ENCODE measurements around the gene NEDD9. TPM values are rescaled to one million over a fixed set of nuclear protein-coding genes. Genes with fewer than 3 reads are reported as not detected.

Gene NEDD9
- total and polyA plus RNA-seq, 3 experiments from 2014 or later, result 39.9 to 41.0 (median 40.2) TPM

DNA sequence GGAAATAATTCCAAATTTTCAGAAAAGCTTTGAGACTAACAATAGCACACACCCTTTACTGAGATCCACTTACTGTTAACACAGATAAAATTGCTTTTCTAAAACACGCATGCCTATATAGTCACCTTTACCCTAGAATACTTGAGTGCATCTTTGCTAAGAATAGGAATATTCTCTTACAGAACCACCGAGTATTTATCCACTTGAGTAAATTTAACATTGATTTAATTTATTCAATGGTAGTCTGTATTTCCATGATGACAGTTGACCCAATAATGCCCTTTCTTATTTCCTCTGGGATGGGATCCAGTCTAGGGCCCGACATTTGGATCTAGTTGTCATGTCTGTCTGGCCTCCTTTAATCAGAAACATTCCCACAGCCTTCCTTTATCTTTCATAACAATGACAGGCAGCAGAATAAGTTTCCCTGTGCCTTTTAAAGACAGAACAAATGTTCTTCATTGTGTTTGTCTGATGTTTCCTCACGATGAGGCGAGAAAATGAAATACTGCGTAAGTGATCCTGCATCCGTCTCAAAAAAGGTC lies 64.3 kb downstream of the NEDD9 start:
- DNase-seq, result no peak
- Mint-ChIP-seq H3K27ac (no peak overlapping the region), H3K27me3 (no peaks in the 10 kb centered on the region), H3K36me3 (no peaks in the 10 kb centered on the region), H3K4me1 (peaks cover 22 to 42% (median 31%) of the 10 kb centered on the region in 3 donors), H3K4me3 (no peak overlapping the region), H3K9me3 (no peaks in the 10 kb centered on the region)
- H3K4me1 ChIP-seq (ENCODE audit: insufficient read depth, low read length), result peaks cover 10% of the 10 kb centered on the region
- ChIA-PET CTCF (interaction anchor here (12.3 kb wide), 1 partner anchor 328 kb away, joined by 154 read pairs; no protein-coding TSS in a partner anchor), POLR2A (no interaction called here)
- no peak overlapping the region for H3K27ac ChIP-seq (ENCODE audit: low read depth, low read length)
- H3K36me3 ChIP-seq (ENCODE audit: insufficient read depth, low read length), result no peaks in the 10 kb centered on the region
- H3K9me3 ChIP-seq (ENCODE audit: low read length), result no peaks in the 10 kb centered on the region
- H3K4me3 ChIP-seq (ENCODE audit: low read length), result no peak overlapping the region
- H3K27me3 ChIP-seq (ENCODE audit: insufficient read depth, low read length, poor library complexity, severe bottlenecking), result no peaks in the 10 kb centered on the region

DNA sequence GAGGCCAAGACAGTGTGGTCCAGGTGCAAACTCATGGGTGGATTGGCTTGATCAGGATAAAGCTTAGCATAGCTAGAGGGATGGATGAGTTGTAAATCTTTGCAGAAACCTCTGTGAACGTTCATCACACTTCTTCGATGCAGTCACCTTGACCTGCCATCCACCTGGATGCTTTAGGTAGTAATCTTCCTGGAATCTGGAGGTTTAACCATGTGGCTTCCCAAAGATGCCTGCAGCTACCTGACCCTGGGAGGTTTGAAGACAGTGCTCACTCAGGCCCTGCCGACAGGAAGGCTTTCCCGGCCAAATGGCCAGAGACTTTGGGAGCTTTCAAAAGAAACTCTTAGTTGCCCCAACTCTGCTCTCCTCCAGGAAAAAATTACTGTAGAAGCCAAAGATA lies 65.5 kb downstream of the NEDD9 start:
- H3K27ac ChIP-seq (ENCODE audit: low read depth, low read length), result no peak overlapping the region
- POLR2A ChIA-PET, result no interaction called here
- Mint-ChIP-seq H3K4me1 (peaks cover 12 to 29% (median 19%) of the 10 kb centered on the region in 3 donors), H3K4me3 (no peak overlapping the region), H3K27ac (no peak overlapping the region), H3K9me3 (no peaks in the 10 kb centered on the region), H3K27me3 (no peaks in the 10 kb centered on the region), H3K36me3 (no peaks in the 10 kb centered on the region)
- no peaks in the 10 kb centered on the region for H3K36me3 ChIP-seq (ENCODE audit: insufficient read depth, low read length)
- no peaks in the 10 kb centered on the region for H3K27me3 ChIP-seq (ENCODE audit: insufficient read depth, low read length, poor library complexity, severe bottlenecking)
- H3K4me3 ChIP-seq (ENCODE audit: low read length), result no peak overlapping the region
- H3K9me3 ChIP-seq (ENCODE audit: low read length), result no peaks in the 10 kb centered on the region
- CTCF ChIA-PET, result interaction anchor here (0.5 to 12.3 kb wide), 2 partner anchors 19 to 330 kb away, joined by 3 to 154 read pairs; no protein-coding TSS in a partner anchor
- H3K4me1 ChIP-seq (ENCODE audit: insufficient read depth, low read length), result no peaks in the 10 kb centered on the region
- DNase-seq, result no peak

DNA sequence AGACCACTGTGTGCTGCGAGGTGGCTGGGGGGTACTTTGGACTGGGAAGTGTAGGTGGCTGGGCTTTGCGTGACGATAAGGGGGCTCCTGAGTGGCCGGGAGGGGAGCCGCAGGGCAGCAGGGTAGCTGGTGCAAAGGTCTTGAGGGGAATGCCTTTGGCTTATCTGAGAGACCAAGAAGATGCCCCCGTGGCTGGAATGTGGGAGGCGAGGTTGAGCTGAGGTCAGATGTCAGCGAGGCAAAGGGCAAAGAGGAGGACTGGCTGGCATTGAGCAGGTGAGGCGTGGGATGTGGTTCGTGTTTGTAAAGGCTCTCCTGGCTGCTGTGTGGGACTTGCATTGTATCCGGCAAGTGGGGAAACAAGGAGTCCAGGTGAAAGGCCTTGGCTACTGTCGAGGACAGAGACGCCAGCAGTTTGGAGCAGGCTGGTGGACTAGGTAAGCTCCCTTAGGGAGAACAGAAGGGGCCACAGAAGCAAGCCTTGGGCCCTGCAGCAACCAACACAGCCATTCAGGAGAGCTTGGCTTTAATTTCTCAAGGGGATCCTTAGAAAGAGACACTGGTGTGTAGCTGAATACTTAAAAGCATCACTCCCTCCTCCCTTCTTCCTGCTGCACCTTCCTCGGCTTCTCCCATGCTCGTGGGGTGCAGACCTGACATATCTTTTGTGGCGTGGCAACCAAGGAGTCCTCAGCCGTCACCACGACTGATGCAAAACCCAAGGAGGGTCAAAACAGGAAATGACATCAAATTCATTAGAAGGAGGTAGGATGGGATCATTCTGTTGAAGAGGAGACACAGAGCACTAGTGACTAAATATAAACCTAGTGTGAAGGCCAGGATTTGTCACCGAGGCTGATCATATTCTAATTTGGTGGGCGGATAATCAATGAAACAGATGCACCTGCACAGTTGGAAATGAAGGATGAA lies 67.5 kb downstream of the NEDD9 start:
- H3K4me3 Mint-ChIP-seq, result no peak overlapping the region
- POLR2A ChIA-PET, result no interaction called here
- CTCF ChIA-PET, result no interaction called here

DNA sequence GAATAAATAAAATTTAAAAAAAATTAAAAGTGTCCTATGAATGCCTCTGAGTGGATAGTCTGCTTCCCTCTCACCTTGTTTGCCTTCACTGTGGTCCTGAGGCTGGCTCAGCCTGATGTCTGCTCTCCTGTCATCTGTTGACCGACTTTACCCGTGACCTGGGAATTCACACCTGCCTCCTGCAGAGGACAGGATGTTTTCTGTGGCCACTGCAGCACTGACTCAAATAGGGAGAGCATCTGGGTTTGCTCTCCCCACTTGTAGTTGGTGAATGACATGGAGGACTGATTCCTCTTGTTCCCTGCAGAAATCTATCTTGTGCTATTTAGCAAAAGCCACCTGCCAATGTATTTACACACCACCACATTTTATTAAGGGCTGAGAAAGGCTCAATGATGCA lies 68.5 kb downstream of the NEDD9 start:
- no peak overlapping the region for H3K27ac ChIP-seq (ENCODE audit: low read depth, low read length)
- CTCF ChIA-PET, result interaction anchor here (0.8 kb wide), 1 partner anchor 8 kb away, joined by 3 read pairs; no protein-coding TSS in a partner anchor
- Mint-ChIP-seq H3K9me3 (no peaks in the 10 kb centered on the region), H3K4me1 (peaks cover 11 to 23% (median 16%) of the 10 kb centered on the region in 3 donors), H3K4me3 (no peak overlapping the region), H3K27ac (peak overlapping the region in 4 of 8 donors; percentile 40 to 91 (median 87)), H3K36me3 (no peaks in the 10 kb centered on the region), H3K27me3 (no peaks in the 10 kb centered on the region)
- no peak for DNase-seq
- H3K27me3 ChIP-seq (ENCODE audit: insufficient read depth, low read length, poor library complexity, severe bottlenecking), result no peaks in the 10 kb centered on the region
- no peaks in the 10 kb centered on the region for H3K36me3 ChIP-seq (ENCODE audit: insufficient read depth, low read length)
- no peaks in the 10 kb centered on the region for H3K4me1 ChIP-seq (ENCODE audit: insufficient read depth, low read length)
- no peak overlapping the region for H3K4me3 ChIP-seq (ENCODE audit: low read length)
- no peaks in the 10 kb centered on the region for H3K9me3 ChIP-seq (ENCODE audit: low read length)
- POLR2A ChIA-PET, result no interaction called here

More for the DNA sequence above, 67.5 kb downstream of the NEDD9 start:
- peaks cover 11 to 23% (median 16%) of the 10 kb centered on the region in 3 donors for H3K4me1 Mint-ChIP-seq
- Histone ChIP-seq H3K4me3 (ENCODE audit: low read length) (no peak overlapping the region), H3K27ac (ENCODE audit: low read depth, low read length) (no peak overlapping the region), H3K9me3 (ENCODE audit: low read length) (no peaks in the 10 kb centered on the region), H3K36me3 (ENCODE audit: insufficient read depth, low read length) (no peaks in the 10 kb centered on the region), H3K4me1 (ENCODE audit: insufficient read depth, low read length) (no peaks in the 10 kb centered on the region), H3K27me3 (ENCODE audit: insufficient read depth, low read length, poor library complexity, severe bottlenecking) (no peaks in the 10 kb centered on the region)
- H3K27ac Mint-ChIP-seq, result peak overlapping the region in 3 of 8 donors; percentile 15 to 78 (median 36)
- H3K9me3 Mint-ChIP-seq, result no peaks in the 10 kb centered on the region
- no peak for DNase-seq
- H3K27me3 Mint-ChIP-seq, result no peaks in the 10 kb centered on the region
- no peaks in the 10 kb centered on the region for H3K36me3 Mint-ChIP-seq

DNA sequence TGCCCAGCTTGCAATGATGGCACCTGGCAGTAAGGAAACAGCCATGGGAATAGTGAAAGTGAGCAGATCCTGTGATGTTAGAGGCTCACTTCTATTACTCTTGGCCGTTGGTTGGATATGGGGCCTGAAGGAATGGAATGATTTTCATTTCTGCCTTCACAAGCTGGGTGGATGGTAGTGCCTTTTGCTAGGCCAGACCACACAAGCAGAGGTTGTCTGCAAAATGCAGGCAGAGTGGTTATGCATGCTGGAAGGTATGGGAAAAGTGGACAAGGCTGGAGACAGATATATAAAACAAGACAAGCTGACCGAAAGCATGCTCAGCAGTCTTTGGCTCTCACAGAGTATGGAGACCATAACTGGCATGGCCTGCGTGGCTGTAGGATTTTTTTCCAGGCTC lies 70.2 kb downstream of the NEDD9 start:
- H3K27me3 Mint-ChIP-seq, result no peaks in the 10 kb centered on the region
- no peaks in the 10 kb centered on the region for H3K9me3 ChIP-seq (ENCODE audit: low read length)
- no peak overlapping the region for H3K27ac Mint-ChIP-seq
- peaks cover 11 to 23% (median 16%) of the 10 kb centered on the region in 3 donors for H3K4me1 Mint-ChIP-seq
- H3K36me3 Mint-ChIP-seq, result no peaks in the 10 kb centered on the region
- H3K4me3 ChIP-seq (ENCODE audit: low read length), result no peak overlapping the region
- no peaks in the 10 kb centered on the region for H3K9me3 Mint-ChIP-seq
- DNase-seq, result no peak
- H3K27me3 ChIP-seq (ENCODE audit: insufficient read depth, low read length, poor library complexity, severe bottlenecking), result no peaks in the 10 kb centered on the region
- H3K27ac ChIP-seq (ENCODE audit: low read depth, low read length), result no peak overlapping the region
- H3K4me1 ChIP-seq (ENCODE audit: insufficient read depth, low read length), result no peaks in the 10 kb centered on the region
- H3K4me3 Mint-ChIP-seq, result peak overlapping the region in 1 of 7 donors; percentile 55
- H3K36me3 ChIP-seq (ENCODE audit: insufficient read depth, low read length), result no peaks in the 10 kb centered on the region
- POLR2A ChIA-PET, result no interaction called here
- CTCF ChIA-PET, result interaction anchor here (1.0 kb wide), 1 partner anchor 10 kb away, joined by 5 read pairs; no protein-coding TSS in a partner anchor

DNA sequence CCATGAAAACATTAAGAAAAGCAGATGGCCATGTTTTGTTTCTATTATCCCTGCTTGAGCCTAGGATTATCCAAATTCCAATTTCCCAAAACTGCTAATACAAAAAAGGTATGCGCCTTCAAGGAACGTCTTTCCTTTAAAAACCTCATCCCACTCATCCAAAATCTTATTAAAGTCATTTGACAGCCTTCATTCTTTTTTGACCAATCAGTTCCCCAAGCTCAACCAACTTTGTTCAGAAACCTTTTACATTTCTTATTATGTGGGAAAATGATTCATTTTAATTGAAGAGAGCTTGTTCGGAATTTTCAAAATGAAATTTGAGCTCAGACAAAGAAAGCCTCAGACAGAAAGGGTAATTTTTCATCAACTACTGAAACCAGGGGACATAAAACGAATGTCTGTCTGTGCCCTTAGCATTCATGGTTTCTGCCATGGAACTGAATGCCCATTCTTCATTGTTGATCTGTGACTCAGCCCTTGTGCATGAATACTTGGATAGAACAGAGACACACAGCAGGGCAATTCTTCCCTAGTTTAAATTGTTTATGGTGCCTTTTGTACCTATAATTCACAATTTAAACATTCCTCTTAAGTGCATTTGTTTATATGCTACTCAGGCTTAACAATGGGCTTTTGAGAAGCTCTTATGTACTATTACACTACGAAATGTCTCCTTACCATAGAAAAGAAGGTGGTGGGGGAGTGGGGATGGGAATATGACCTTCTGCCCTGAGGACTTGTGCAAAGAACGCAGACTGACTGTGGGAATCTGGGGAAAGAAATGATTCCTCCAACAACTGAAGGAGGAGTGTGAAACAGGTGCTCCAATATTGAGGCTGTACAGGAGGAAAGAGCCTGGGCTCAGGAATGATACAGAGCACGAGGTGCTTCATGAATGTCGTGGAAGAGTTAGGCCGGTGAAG lies 71.2 kb downstream of the NEDD9 start:
- no peak overlapping the region for H3K27ac Mint-ChIP-seq
- CTCF ChIA-PET, result interaction anchor here (1.0 kb wide), 1 partner anchor 12 kb away, joined by 4 read pairs; no protein-coding TSS in a partner anchor
- H3K27ac ChIP-seq (ENCODE audit: low read depth, low read length), result no peak overlapping the region

DNA sequence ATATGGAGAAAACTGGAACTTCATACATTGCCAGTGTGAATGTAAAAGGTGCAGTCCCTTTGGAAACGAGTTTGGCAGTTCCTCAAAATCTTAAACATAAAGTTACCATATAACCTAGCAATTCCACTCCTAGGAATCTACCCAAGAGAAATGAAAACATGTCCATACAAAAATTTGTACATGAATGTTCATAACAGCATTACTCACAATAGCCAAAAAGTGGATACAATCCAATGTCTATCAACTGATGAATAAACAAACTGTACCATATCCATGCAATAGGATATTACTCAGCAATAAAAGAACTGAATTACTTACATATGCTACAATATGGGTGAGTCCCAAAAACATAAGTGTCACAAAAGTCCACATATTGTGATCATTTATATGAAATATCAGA lies 72.3 kb downstream of the NEDD9 start:
- Mint-ChIP-seq H3K4me3 (no peak overlapping the region), H3K27me3 (no peaks in the 10 kb centered on the region), H3K36me3 (peaks cover 0 to 5% (median 0%) of the 10 kb centered on the region in 3 donors), H3K9me3 (peaks cover 0 to 5% (median 0%) of the 10 kb centered on the region in 5 donors), H3K4me1 (peaks cover 9 to 15% (median 14%) of the 10 kb centered on the region in 3 donors), H3K27ac (no peak overlapping the region)
- no peak overlapping the region for H3K4me3 ChIP-seq (ENCODE audit: low read length)
- no peak for DNase-seq
- H3K4me1 ChIP-seq (ENCODE audit: insufficient read depth, low read length), result no peaks in the 10 kb centered on the region
- ChIA-PET POLR2A (no interaction called here), CTCF (no interaction called here)
- H3K27ac ChIP-seq (ENCODE audit: low read depth, low read length), result no peak overlapping the region
- no peaks in the 10 kb centered on the region for H3K27me3 ChIP-seq (ENCODE audit: insufficient read depth, low read length, poor library complexity, severe bottlenecking)
- H3K36me3 ChIP-seq (ENCODE audit: insufficient read depth, low read length), result no peaks in the 10 kb centered on the region
- no peaks in the 10 kb centered on the region for H3K9me3 ChIP-seq (ENCODE audit: low read length)

More for the DNA sequence above, 71.2 kb downstream of the NEDD9 start:
- no peaks in the 10 kb centered on the region for H3K36me3 ChIP-seq (ENCODE audit: insufficient read depth, low read length)
- H3K27me3 ChIP-seq (ENCODE audit: insufficient read depth, low read length, poor library complexity, severe bottlenecking), result no peaks in the 10 kb centered on the region
- H3K4me1 ChIP-seq (ENCODE audit: insufficient read depth, low read length), result no peaks in the 10 kb centered on the region
- POLR2A ChIA-PET, result no interaction called here
- H3K9me3 ChIP-seq (ENCODE audit: low read length), result no peaks in the 10 kb centered on the region
- Mint-ChIP-seq H3K4me1 (peaks cover 11 to 23% (median 16%) of the 10 kb centered on the region in 3 donors), H3K27me3 (no peaks in the 10 kb centered on the region), H3K36me3 (peaks cover 0 to under 1% (median 0%) of the 10 kb centered on the region in 3 donors), H3K4me3 (no peak overlapping the region), H3K9me3 (peaks cover 0 to 4% (median 0%) of the 10 kb centered on the region in 5 donors)
- no peak overlapping the region for H3K4me3 ChIP-seq (ENCODE audit: low read length)
- DNase-seq, result no peak

Data from CD8-positive, alpha-beta memory T cell (primary cell).